HG02981 (cell line): ENCODE data around the gene HSD17B13.
A peak's percentile ranks its signal among the peaks of the same experiment; 100 is the strongest.
"Not testable (repeated sequence)": the region's sequence is repeated elsewhere in the genome, so short reads cannot be mapped to it uniquely, and the experiment has no call there.

Source experiments
- ATAC-seq: cut with Tn5 transposase; IDR thresholded peaks from one replicate; pipeline ENCODE4 v1.9.1; 2021; ENCODE audit warnings: mild to moderate bottlenecking, moderate library complexity; ENCODE audit not compliant: unreplicated experiment

HSD17B13 gene, protein sequence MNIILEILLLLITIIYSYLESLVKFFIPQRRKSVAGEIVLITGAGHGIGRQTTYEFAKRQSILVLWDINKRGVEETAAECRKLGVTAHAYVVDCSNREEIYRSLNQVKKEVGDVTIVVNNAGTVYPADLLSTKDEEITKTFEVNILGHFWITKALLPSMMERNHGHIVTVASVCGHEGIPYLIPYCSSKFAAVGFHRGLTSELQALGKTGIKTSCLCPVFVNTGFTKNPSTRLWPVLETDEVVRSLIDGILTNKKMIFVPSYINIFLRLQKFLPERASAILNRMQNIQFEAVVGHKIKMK

GRCh38 chr4:87322754-87323153, at the start of gene HSD17B13:
TSS of gene HSD17B13 (minus strand) at chr4:87322882. CDS start at chr4:87322841, 41 bp downstream.
- ATAC-seq: no peak

DNA sequence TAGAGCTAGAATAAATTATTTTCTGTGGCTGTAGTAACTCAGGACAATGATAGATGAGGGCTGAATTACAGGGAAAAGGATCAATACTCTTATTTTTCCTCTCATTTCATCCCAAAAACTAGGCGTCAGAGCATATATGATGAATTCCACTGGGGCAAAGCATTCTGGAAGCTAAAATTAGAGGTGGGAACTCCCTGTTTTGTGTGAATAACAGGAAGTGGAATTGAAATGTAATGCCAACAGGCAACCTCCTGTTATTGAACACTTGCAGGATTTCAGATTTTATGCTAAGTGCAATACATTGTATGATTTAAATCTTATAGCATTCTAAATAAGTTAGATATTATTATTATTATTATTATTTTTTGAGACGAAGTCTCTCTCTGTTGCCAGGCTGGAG, 47.4 kb upstream of the HSD17B13 start:
- no peak for ATAC-seq

DNA sequence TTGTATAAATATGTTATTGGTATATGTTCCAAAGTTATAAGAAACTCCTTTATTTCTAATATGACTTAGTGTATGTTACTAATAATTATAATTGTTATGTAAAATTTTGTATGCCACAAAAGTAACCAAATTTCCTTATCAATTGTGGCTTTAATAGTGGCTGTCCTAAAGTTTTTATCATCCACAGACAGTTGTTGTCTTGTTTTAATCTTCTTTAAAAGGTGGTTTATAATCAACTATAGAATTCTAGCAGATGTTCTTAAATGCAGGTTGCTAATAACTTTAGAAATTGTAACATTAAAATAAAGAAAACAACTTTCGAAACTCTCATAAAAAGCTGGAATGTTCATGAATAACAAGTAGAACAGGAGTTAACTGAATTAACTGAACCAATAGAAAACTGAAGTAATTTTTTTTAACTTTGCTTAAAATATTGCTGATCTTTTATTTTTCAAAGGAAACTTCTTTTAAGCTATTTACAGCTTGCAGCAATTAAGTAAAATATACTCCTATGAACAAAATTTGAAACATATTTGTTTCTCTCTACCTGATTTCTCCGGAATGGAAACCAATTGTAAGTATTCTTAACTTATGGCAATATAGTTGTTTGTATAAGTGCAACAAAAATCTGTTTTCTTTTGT, 44.0 kb upstream of the HSD17B13 start:
- ATAC-seq: no peak

- ATAC-seq: no peak
These were observed 42.7 kb upstream of the HSD17B13 start for GRCh38 chr4:87365348-87365747.

DNA sequence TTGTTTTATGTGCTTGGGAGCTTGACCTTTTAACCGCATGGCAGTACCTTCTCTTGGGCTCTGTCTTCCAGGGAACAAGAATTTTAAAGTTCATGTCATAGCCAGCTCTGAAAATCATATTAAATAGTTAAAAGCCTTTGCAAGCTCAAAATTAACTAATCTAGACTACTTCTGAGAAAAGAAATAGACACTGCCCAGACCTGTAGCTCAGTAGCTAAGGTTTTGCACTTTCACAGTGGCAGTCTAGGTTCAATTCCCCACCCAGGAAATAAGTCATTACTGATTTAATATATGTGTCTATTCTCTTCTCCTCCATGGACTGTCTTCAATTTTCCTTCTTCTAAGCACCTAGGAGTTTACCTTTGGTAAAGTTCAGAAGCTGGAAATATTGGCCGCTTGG, 40.9 kb upstream of the HSD17B13 start:
- ATAC-seq: no peak

- ATAC-seq: no peak
These were observed 37.8 kb upstream of the HSD17B13 start for GRCh38 chr4:87360338-87360935.

DNA sequence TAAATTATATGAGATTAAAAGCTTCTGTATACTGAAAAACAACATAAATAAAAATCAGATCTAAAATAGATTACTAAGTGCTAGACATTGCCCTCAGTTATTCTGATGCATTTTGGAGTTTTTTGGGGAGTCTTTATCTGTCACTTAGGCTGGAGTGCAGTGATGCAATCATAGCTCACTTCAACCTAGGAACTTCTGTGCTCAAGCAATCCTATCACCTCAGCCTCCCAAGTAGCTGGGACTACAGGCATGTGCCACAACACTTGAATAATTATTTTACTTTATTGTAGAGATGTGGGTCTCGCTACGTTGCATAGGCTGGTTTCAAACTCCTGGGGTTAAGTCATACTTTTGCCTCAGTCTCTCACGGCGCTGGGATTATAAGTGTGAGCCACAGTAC, 36.6 kb upstream of the HSD17B13 start:
- ATAC-seq: no peak

- no peak for ATAC-seq
These were observed 34.3 kb upstream of the HSD17B13 start for GRCh38 chr4:87356832-87357526.

DNA sequence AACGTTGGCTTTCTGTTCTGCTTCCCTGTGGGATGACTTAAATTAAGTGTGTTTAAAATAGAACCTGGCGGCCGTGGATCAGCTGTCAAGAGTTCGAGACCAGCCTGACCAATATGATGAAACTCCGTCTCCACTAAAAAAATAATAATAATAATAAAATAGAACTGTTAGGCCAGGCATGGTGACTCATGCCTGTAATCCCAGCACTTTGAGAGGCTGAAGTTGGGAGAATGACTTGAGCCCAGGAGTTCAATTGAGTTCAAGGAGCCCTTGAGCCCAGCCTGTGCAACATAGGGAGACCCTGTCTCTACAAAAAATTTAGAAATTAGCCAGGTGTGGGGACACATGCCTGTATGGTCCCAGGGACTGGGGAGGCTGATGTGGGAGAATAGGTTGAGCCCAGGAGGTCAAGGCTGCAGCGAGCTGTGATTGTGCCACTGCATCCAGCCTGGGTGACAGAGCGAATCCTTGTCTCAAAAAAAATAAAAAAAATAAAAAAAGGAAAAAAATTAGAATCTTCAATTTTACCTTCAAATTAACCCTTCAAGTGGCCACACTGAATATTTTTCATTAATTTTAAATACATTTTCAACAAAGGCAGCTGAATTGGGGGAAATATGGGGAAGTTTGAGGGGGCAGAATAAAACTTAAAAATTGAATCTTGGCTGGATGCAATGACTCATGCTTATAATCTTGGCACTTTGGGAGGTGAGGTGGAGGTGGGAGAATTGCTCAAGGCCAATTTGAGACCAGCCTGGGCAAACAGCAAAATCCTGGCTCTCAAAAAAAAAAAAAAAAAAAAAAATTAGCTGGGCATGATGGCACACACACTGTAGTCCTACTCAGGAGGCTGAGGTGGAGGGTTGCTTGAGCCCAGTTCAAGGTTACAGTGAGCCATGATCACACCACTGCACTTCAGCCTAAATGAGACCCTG, 31.8 kb upstream of the HSD17B13 start:
- ATAC-seq: no peak

DNA sequence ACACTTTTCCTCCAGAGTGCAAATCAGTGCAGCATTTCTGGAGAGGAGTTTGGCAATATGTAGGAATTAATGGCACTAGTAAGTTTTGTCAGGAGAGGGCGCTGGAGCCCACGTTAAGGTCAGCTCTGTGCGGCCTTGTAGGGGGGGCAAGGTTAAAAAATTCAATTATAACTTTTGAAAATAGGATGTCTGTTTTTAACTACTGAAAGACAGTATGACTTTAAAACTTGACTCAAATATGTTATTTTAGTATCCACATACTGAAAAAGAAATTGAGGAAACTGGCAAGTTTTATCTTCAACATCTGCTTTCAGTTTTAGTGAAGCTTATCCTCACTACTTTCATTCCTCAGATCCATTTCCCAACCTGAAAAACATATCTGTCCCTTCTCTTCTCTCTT, 30.9 kb upstream of the HSD17B13 start:
- ATAC-seq: peak; percentile 72

DNA sequence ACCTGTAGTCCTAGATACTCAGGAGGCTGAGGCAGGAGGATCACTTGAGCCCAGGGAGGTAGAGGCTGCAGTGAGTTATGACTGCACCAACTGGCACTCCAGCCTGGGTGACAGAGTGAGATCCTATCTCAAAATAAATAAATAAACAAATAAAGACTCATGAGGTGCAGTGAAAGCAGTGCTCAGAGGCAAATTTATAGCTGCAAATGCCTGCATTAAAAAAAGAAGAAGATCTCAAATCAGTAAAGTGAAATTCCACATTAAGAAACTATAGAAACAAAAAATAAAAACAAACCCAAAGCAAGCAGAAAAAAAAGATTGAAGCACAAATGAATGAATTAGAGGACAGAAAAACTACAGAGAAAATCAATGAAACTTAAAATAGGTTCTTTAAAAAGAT, 22.5 kb upstream of the HSD17B13 start:
- no peak for ATAC-seq

DNA sequence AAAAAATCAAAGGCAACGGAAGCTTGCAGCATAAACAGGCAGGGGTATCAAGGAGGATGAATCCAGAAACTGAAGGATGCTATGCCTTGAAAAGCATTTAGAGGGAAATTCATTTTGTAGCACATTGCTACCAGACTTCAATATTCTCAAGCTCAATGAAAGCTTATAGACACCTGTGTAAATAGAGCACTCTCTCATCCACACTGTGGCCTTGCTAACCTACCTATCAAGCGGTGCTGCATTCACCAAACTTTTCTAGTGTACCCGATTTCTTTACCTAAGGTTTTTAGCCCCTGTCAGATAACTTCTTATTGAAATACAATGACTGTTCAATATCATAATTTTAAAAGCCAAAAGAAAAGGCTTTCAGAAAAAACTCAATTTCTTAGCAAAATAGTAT, 20.2 kb upstream of the HSD17B13 start:
- no peak for ATAC-seq

DNA sequence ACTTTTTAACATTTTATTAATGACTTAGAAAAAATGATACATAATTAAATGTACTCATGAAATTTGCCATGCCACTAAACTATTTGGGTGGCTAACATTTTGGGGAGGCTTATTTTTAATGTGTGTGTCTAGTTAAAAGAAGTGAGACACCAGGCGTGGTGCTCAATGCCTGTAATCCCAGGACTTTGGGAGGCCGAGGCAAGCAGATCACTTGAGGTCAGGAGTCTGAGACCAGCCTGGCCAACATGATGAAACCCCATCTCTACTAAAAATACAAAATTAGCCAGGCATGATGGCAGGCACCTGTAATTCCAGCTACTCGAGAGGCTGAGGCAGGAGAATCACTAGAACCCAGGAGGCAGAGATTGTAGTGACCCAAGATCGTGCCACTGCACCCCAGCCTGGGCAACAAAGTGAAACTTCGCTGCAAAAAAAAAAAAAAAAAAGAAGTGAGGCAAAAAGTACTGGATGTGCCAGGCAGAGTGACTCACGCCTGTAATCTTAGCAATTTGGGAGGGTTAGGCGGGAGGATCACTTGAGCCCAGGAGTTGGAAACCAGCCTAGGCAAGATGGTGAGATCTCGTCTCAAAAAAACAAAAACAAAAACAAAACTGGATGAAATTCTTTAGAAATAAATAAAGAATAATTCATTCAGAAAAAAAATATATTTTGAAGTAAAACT, 19.4 kb upstream of the HSD17B13 start:
- not testable (repeated sequence) for ATAC-seq

DNA sequence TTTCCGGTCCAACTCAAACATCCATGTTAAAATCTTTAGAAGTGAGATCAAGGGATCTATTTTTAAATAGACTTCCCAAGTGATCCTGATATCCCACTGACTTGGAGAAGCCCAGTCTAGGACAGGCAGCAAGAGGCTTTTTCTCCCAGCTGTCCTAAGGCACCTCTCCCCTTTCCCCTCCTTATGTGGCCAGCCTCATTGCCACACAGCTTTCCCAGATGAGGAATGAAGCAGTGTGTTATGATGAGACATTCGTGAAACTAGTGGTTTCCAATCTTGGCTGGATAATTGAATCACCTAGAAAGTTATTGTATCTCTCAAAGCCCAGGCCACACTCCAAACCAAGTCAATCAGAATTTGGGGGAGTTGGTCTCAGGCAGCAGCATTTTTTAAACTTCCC, 16.8 kb upstream of the HSD17B13 start:
- ATAC-seq: no peak

GRCh38 chr4:87337361-87337760, 14.7 kb upstream of the HSD17B13 start:
- no peak for ATAC-seq

DNA sequence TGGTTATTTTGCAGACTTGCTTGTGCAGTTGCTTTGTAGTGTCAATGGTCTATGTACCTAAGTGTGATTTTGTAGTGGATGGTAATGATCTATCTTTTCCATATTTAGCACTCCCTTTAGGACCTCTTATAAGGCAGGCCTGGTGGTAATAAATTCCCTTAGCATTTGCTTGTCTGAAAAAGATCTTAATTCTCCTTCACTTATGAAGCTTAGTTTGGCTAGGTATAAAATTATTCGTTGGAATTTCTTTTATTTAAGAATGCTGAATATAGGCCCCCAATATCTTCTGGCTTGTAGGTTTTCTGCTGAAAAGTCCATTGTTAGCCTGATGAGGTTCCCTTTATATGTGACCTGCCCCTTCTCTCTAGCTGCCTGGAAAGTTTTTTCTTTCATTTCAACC, 10.6 kb upstream of the HSD17B13 start:
- ATAC-seq: no peak

DNA sequence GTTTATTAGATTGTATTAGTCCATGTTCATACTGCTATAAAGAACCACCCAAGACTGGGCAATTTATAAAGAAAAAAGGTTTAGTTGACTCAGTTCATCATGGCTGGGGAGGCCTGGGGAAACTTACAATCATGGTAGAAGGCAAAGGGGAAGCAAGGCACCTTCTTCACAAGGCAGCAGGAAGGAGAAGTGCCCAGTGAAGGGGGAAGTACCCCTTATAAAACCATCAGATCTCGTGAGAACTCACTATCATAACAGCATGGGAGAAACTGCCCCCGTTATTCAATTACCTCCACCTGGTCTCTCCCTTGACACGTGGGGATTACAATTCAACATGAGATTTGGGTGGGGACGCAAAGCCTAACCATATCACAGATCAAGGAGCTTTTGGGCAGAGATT, 8.1 kb upstream of the HSD17B13 start:
- no peak for ATAC-seq

DNA sequence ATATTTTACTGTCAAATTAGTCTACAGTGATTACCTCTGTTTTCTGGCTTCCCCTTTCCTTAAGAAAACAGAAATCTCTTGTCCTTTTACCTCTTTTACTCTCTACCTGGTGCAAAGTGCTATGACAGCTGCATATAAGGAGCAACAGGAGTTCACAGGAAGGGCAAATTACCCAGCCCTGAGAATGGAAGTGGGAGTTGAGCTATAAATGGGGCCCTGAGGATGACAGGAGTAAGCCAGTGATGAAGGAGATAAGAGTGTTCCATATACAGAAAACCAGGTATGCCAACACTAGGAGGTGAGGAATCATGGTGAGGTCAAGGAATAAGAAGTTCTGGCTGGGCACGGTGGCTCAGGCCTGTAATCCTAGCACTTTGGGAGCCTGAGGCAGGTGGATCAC, 4.5 kb upstream of the HSD17B13 start:
- no peak for ATAC-seq

- ATAC-seq: no peak
These were observed 3.8 kb upstream of the HSD17B13 start for GRCh38 chr4:87326460-87326859.

DNA sequence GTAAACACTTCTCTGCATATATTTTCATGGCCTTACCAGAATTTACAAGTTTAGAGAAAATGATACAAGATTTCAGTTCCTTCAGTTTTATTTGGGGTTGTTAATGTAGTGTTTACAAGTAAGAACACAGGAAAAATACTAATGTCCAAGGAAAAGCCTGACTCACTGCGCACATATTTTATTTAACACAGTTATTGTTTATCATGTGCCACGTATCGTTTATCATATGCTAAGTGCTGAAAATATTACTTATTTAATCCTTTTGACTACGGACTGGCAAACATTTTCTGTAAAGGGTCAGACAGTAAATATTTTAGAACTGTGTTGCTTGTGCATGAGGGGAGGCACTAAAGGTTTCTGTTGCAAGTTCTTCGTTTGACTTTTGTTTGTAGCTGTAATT, 794 bp downstream of the HSD17B13 start:
- ATAC-seq: no peak
